Measurements from ENCODE around the gene IDH3A. TPM values are rescaled to one million over a fixed set of nuclear protein-coding genes. Genes with fewer than 3 reads are reported as not detected.

Gene IDH3A
- total RNA-seq, 1 experiment from 2014 or later = 112 TPM

- Histone ChIP-seq H3K36me3 (ENCODE audit: insufficient read depth, low read length, poor library complexity, severe bottlenecking) (no peaks in the 10 kb centered on the region), H3K27me3 (replicated peaks; ENCODE audit: insufficient read depth, low read depth, low read length, poor library complexity) (no peaks in the 10 kb centered on the region), H3K27ac (ENCODE audit: low read depth, low read length, poor library complexity, severe bottlenecking) (no peak overlapping the region), H3K4me1 (ENCODE audit: insufficient read depth, low read length, poor library complexity, severe bottlenecking) (no peaks in the 10 kb centered on the region), H3K9me3 (ENCODE audit: low read depth, low read length, poor library complexity, severe bottlenecking) (no peaks in the 10 kb centered on the region), H3K4me3 (ENCODE audit: low read depth, low read length, poor library complexity, severe bottlenecking) (no peak overlapping the region)
- BruUV-seq (replicated peaks) = no TSS peak
- DNase-seq (ENCODE audit: low spot score) = no peak
- TF ChIP-seq EZH2 (IDR thresholded peaks at IDR 0.05; ENCODE audit: borderline replicate concordance, low read depth, low read length, poor library complexity, severe bottlenecking) = no peak
- no peak for TF ChIP-seq CTCF (conservative IDR thresholded peaks at IDR 0.05; ENCODE audit: low read depth, low read length)
- POLR2A ChIA-PET (ENCODE audit: low non-redundant PET) = no interaction called here
- CTCF ChIA-PET = no interaction called here
- intact Hi-C loops (cut with micrococcal nuclease; ENCODE audit: unreplicated experiment) = no loop called here
Observed at GRCh38 chr15:78182821-78183220, 33.7 kb downstream of the IDH3A start.

DNA sequence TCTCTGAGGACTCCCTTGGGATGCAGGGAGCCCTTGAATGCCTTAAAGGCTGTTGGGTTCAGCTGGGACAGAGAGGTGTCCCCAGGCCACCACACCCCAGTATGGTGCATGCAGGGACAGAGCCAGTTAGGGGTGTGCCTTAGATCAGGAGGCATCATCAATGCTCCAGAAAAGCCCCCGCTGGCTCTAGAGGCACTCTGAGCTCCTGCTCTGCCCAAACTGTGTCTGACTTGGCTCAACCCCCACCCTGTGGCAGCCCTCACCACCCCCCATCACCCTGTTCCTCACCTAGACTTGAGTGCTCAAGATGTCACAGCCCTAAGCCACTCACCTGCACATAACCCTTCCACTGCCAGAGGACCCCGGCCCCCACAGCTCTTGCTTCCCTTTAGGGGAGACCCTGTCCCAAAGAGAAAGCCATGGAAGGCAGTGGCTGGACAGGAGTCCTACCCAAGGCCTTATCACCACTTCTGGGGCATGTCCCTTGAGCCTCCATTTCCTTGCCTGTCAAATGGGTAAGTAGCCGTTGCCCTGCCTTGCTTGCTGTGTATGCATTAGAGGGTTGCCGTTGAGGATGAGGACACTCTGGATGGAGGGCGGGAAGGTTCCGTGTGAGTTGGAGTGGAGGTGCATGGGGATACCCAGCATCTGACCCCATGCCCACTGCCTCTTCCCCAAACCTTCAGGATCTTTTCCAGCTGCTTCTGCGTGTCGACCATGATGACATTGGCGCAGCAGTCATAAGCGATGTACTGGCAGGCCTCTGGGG is 43.8 kb downstream of the IDH3A start:
- Histone ChIP-seq H3K27me3 (replicated peaks; ENCODE audit: insufficient read depth, low read depth, low read length, poor library complexity) (no peaks in the 10 kb centered on the region), H3K36me3 (ENCODE audit: insufficient read depth, low read length, poor library complexity, severe bottlenecking) (no peaks in the 10 kb centered on the region), H3K4me1 (ENCODE audit: insufficient read depth, low read length, poor library complexity, severe bottlenecking) (no peaks in the 10 kb centered on the region), H3K4me3 (ENCODE audit: low read depth, low read length, poor library complexity, severe bottlenecking) (no peak overlapping the region), H3K27ac (ENCODE audit: low read depth, low read length, poor library complexity, severe bottlenecking) (no peak overlapping the region), H3K9me3 (ENCODE audit: low read depth, low read length, poor library complexity, severe bottlenecking) (no peaks in the 10 kb centered on the region)
- CTCF ChIA-PET = no interaction called here
- POLR2A ChIA-PET (ENCODE audit: low non-redundant PET) = no interaction called here
- BruUV-seq (replicated peaks) = no TSS peak
- no peak for DNase-seq (ENCODE audit: low spot score)
- intact Hi-C loops (cut with micrococcal nuclease; ENCODE audit: unreplicated experiment) = no loop called here
- TF ChIP-seq EZH2 (IDR thresholded peaks at IDR 0.05; ENCODE audit: borderline replicate concordance, low read depth, low read length, poor library complexity, severe bottlenecking) = no peak
- TF ChIP-seq CTCF (conservative IDR thresholded peaks at IDR 0.05; ENCODE audit: low read depth, low read length) = no peak

GRCh38 chr15:78193731-78194567 is 44.8 kb downstream of the IDH3A start:
- ChIA-PET CTCF (interaction anchor here (0.6 kb wide), 1 partner anchor 412 kb away, joined by 3 read pairs; no protein-coding TSS in a partner anchor), POLR2A (ENCODE audit: low non-redundant PET) (no interaction called here)
- Histone ChIP-seq H3K27me3 (replicated peaks; ENCODE audit: insufficient read depth, low read depth, low read length, poor library complexity) (no peaks in the 10 kb centered on the region), H3K4me1 (ENCODE audit: insufficient read depth, low read length, poor library complexity, severe bottlenecking) (no peaks in the 10 kb centered on the region), H3K9me3 (ENCODE audit: low read depth, low read length, poor library complexity, severe bottlenecking) (no peaks in the 10 kb centered on the region), H3K36me3 (ENCODE audit: insufficient read depth, low read length, poor library complexity, severe bottlenecking) (no peaks in the 10 kb centered on the region), H3K4me3 (ENCODE audit: low read depth, low read length, poor library complexity, severe bottlenecking) (no peak overlapping the region), H3K27ac (ENCODE audit: low read depth, low read length, poor library complexity, severe bottlenecking) (no peak overlapping the region)
- no peak for TF ChIP-seq CTCF (conservative IDR thresholded peaks at IDR 0.05; ENCODE audit: low read depth, low read length)
- no peak for TF ChIP-seq EZH2 (IDR thresholded peaks at IDR 0.05; ENCODE audit: borderline replicate concordance, low read depth, low read length, poor library complexity, severe bottlenecking)
- intact Hi-C loops (cut with micrococcal nuclease; ENCODE audit: unreplicated experiment) = loop anchor here (2.0 kb wide), 1 partner anchor 81 kb away; no protein-coding TSS in a partner anchor
- BruUV-seq (replicated peaks) = no TSS peak
- DNase-seq (ENCODE audit: low spot score) = no peak

Data from A673 (cell line).